ENCODE data around the gene ZNF710. TPM values are rescaled to one million over a fixed set of nuclear protein-coding genes. Genes with fewer than 3 reads are reported as not detected.

Gene ZNF710
- total and polyA plus RNA-seq, 9 of the 15 experiments (the other 6 are each of a cell fraction or from before 2014, with no cell fraction given): 0.56 to 14.2 (median 5.2) TPM

- TF ChIP-seq ATF1 (CRISPR knock-in tag; IDR thresholded peaks at IDR 0.05) (no peak), ATF1 (tag; IDR thresholded peaks at IDR 0.05) (0 out of 2 replicates have a peak, but pooled peaks have one; percentile 13), TRIM28 (IDR thresholded peaks at IDR 0.05) (no peak), ERF (CRISPR knock-in tag; IDR thresholded peaks at IDR 0.05) (no peak), CREM (IDR thresholded peaks at IDR 0.05; ENCODE audit: low read depth) (peak; percentile 72), CREB1 (IDR thresholded peaks at IDR 0.05) (no peak), CREB1 (CRISPR knock-in tag; IDR thresholded peaks at IDR 0.05) (no peak), MAFK (IDR thresholded peaks at IDR 0.05; ENCODE audit: low read length) (no peak), ZNF232 (CRISPR knock-in tag; IDR thresholded peaks at IDR 0.05) (no peak), ZSCAN32 (CRISPR knock-in tag; IDR thresholded peaks at IDR 0.05) (no peak), BRCA1 (IDR thresholded peaks at IDR 0.05) (no peak), BRCA1 (CRISPR knock-in tag; IDR thresholded peaks at IDR 0.05) (no peak), SPI1 (IDR thresholded peaks at IDR 0.05; ENCODE audit: borderline replicate concordance, low read depth, low read length) (peak; percentile 96), ZBTB49 (CRISPR knock-in tag; IDR thresholded peaks at IDR 0.05; ENCODE audit: borderline replicate concordance) (no peak), MYC (IDR thresholded peaks at IDR 0.05; ENCODE audit: low read depth, low read length) (no peak; the same call in 1 of the 2 replicates), MYC (CRISPR knock-in tag; IDR thresholded peaks at IDR 0.05; ENCODE audit: borderline replicate concordance, low read depth) (no peak)
- TF ChIP-seq, protein P1, sequence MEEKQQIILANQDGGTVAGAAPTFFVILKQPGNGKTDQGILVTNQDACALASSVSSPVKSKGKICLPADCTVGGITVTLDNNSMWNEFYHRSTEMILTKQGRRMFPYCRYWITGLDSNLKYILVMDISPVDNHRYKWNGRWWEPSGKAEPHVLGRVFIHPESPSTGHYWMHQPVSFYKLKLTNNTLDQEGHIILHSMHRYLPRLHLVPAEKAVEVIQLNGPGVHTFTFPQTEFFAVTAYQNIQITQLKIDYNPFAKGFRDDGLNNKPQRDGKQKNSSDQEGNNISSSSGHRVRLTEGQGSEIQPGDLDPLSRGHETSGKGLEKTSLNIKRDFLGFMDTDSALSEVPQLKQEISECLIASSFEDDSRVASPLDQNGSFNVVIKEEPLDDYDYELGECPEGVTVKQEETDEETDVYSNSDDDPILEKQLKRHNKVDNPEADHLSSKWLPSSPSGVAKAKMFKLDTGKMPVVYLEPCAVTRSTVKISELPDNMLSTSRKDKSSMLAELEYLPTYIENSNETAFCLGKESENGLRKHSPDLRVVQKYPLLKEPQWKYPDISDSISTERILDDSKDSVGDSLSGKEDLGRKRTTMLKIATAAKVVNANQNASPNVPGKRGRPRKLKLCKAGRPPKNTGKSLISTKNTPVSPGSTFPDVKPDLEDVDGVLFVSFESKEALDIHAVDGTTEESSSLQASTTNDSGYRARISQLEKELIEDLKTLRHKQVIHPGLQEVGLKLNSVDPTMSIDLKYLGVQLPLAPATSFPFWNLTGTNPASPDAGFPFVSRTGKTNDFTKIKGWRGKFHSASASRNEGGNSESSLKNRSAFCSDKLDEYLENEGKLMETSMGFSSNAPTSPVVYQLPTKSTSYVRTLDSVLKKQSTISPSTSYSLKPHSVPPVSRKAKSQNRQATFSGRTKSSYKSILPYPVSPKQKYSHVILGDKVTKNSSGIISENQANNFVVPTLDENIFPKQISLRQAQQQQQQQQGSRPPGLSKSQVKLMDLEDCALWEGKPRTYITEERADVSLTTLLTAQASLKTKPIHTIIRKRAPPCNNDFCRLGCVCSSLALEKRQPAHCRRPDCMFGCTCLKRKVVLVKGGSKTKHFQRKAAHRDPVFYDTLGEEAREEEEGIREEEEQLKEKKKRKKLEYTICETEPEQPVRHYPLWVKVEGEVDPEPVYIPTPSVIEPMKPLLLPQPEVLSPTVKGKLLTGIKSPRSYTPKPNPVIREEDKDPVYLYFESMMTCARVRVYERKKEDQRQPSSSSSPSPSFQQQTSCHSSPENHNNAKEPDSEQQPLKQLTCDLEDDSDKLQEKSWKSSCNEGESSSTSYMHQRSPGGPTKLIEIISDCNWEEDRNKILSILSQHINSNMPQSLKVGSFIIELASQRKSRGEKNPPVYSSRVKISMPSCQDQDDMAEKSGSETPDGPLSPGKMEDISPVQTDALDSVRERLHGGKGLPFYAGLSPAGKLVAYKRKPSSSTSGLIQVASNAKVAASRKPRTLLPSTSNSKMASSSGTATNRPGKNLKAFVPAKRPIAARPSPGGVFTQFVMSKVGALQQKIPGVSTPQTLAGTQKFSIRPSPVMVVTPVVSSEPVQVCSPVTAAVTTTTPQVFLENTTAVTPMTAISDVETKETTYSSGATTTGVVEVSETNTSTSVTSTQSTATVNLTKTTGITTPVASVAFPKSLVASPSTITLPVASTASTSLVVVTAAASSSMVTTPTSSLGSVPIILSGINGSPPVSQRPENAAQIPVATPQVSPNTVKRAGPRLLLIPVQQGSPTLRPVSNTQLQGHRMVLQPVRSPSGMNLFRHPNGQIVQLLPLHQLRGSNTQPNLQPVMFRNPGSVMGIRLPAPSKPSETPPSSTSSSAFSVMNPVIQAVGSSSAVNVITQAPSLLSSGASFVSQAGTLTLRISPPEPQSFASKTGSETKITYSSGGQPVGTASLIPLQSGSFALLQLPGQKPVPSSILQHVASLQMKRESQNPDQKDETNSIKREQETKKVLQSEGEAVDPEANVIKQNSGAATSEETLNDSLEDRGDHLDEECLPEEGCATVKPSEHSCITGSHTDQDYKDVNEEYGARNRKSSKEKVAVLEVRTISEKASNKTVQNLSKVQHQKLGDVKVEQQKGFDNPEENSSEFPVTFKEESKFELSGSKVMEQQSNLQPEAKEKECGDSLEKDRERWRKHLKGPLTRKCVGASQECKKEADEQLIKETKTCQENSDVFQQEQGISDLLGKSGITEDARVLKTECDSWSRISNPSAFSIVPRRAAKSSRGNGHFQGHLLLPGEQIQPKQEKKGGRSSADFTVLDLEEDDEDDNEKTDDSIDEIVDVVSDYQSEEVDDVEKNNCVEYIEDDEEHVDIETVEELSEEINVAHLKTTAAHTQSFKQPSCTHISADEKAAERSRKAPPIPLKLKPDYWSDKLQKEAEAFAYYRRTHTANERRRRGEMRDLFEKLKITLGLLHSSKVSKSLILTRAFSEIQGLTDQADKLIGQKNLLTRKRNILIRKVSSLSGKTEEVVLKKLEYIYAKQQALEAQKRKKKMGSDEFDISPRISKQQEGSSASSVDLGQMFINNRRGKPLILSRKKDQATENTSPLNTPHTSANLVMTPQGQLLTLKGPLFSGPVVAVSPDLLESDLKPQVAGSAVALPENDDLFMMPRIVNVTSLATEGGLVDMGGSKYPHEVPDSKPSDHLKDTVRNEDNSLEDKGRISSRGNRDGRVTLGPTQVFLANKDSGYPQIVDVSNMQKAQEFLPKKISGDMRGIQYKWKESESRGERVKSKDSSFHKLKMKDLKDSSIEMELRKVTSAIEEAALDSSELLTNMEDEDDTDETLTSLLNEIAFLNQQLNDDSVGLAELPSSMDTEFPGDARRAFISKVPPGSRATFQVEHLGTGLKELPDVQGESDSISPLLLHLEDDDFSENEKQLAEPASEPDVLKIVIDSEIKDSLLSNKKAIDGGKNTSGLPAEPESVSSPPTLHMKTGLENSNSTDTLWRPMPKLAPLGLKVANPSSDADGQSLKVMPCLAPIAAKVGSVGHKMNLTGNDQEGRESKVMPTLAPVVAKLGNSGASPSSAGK (IDR thresholded peaks at IDR 0.05): peak; percentile 78
Observed at GRCh38 chr15:90101130-90101968, 100.2 kb downstream of the ZNF710 start (continued).

Measured in K562 (cell line).